K562 (cell line): ENCODE data around the gene THBS2. TPM values are rescaled to one million over a fixed set of nuclear protein-coding genes. Genes with fewer than 3 reads are reported as not detected.

Source experiments
- ATAC-seq: fragments of 200-7000 bp; cut with Tn5 transposase; 3 replicates; pipeline ENCODE4 v1.9.1; 2020; ENCODE audit warnings: moderate library complexity
- BruUV-seq: library from RNA; stranded (reverse); fragments of 400-500 nt; replicated peaks from 2 replicates; lab custom pipeline; 2021; lab: Mats Ljungman, UMichigan
- CTCF ChIA-PET: fragments of 300-600 bp; formaldehyde crosslinking; extraction: SDS; loops from one replicate; lab custom pipeline; 2021; ENCODE audit warnings: low intra/inter-chr PET ratio; lab: Yijun Ruan, JAX
- POLR2A ChIA-PET: fragments of 300-600, 350-650 bp; sonication (Branson Sonifier 250); formaldehyde crosslinking; extraction: SDS; loops from one replicate; lab custom pipeline; 2021; ENCODE audit warnings: antibody characterized with exemption, inconsistent platforms; lab: Yijun Ruan, JAX
- DNase-seq, 4 experiments: peaks; one replicate each; pipeline versions ENCODE4 v3.0.0 to v3.0.0-alpha.2; 2011 to 2018; ENCODE audit warnings: low spot score in 3 of 4, mixed read lengths in 3 of 4; ENCODE audit errors: extremely low read depth in 1 of 4
- FAIRE-seq: peaks from 2 replicates; lab custom pipeline; 2011; peaks lifted over from hg19 to GRCh38; lab: Jason Lieb, UNC
- H2AFZ ChIP-seq: 2 replicates; pipeline ENCODE4 v1.6.0; 2011; ENCODE audit warnings: low read depth, low read length, control low read depth, inconsistent platforms
- H3K27ac ChIP-seq: fragments of 200-600 bp; 3 replicates; pipeline ENCODE4 v1.8.0; 2011; ENCODE audit warnings: low read depth, mild to moderate bottlenecking, control low read depth, inconsistent platforms, low read length, moderate library complexity, mixed read lengths; ENCODE audit errors: extremely low read depth
- H3K27me3 ChIP-seq, 2 experiments: fragments of 300-600 bp in 1 of 2; 2 replicates in 1 of 2; 3 replicates in 1 of 2; pipeline versions ENCODE4 v1.6.0 to v1.8.0; 2011; ENCODE audit warnings: inconsistent platforms in 2 of 2, low read length in 2 of 2, mild to moderate bottlenecking in 1 of 2, mixed read lengths in 1 of 2, moderate library complexity in 1 of 2; ENCODE audit not compliant: control insufficient read depth in 2 of 2, insufficient read depth in 2 of 2
- H3K36me3 ChIP-seq: fragments of 300-600 bp; 3 replicates; pipeline ENCODE4 v1.8.0; 2011; ENCODE audit warnings: mild to moderate bottlenecking, low read length, inconsistent platforms; ENCODE audit not compliant: control insufficient read depth, insufficient read depth
- H3K4me1 ChIP-seq, 2 experiments: fragments of 200-600 bp in 1 of 2; replicated peaks in 1 of 2; 2 replicates in 1 of 2; 3 replicates in 1 of 2; pipeline versions ENCODE4 v1.5.1 to v1.8.0; 2011; ENCODE audit warnings: inconsistent platforms in 2 of 2, low read length in 2 of 2, mild to moderate bottlenecking in 1 of 2, mixed read lengths in 1 of 2, moderate library complexity in 1 of 2; ENCODE audit not compliant: control insufficient read depth in 2 of 2, insufficient read depth in 2 of 2
- H3K4me2 ChIP-seq: 2 replicates; pipeline ENCODE4 v1.6.1; 2011; ENCODE audit warnings: low read length, control low read depth, inconsistent platforms, mixed read lengths; ENCODE audit not compliant: insufficient read depth
- H3K4me3 ChIP-seq: fragments of 200-600 bp; sonication (generic), shearing (Covaris generic); 2 replicates; pipeline ENCODE4 v1.5.1; 2016; ENCODE audit warnings: control low read depth, inconsistent platforms
- H3K79me2 ChIP-seq: fragments of 200-600 bp; 3 replicates; pipeline ENCODE4 v1.8.0; 2011; ENCODE audit warnings: low read length, inconsistent platforms; ENCODE audit not compliant: control insufficient read depth, insufficient read depth
- H3K9ac ChIP-seq, 2 experiments: 2 replicates each; pipeline versions ENCODE4 v1.6.0 to v1.6.1; 2011; ENCODE audit warnings: low read depth in 2 of 2, low read length in 2 of 2, control low read depth in 1 of 2, inconsistent platforms in 1 of 2, mild to moderate bottlenecking in 1 of 2, mixed read lengths in 1 of 2; ENCODE audit not compliant: insufficient read depth in 1 of 2
- H3K9me1 ChIP-seq: one replicate; pipeline ENCODE4 v1.6.0; 2011; ENCODE audit warnings: inconsistent platforms, mild to moderate bottlenecking, low read length, moderate library complexity; ENCODE audit not compliant: control insufficient read depth, insufficient read depth
- H3K9me3 ChIP-seq: replicated peaks from 2 replicates; pipeline ENCODE4 v1.5.1; 2011; ENCODE audit warnings: low read depth, low read length, inconsistent platforms; ENCODE audit not compliant: control insufficient read depth, insufficient read depth
- H4K20me1 ChIP-seq: replicated peaks from 2 replicates; pipeline ENCODE4 v1.6.1; 2011; ENCODE audit warnings: low read length, inconsistent platforms, mixed read lengths; ENCODE audit not compliant: control insufficient read depth, insufficient read depth
- CEBPB ChIP-seq: fragments of 450-650 bp; IDR thresholded peaks from 2 replicates; pipeline ENCODE4 v1.6.1; 2016; ENCODE audit warnings: missing genetic modification characterization, missing compliant biosample characterization
- HDAC2 ChIP-seq: fragments of 450-650 bp; IDR thresholded peaks from 2 replicates; pipeline ENCODE4 v1.6.1; 2016; ENCODE audit warnings: mild to moderate bottlenecking
- MCM3 ChIP-seq: fragments of 450-650 bp; IDR thresholded peaks from 2 replicates; pipeline ENCODE4 v1.6.1; 2016
- MYBL2 ChIP-seq, 2 experiments: fragments of 450-650 bp in 1 of 2; sonication (generic) in 1 of 2; formaldehyde crosslinking in 1 of 2; IDR thresholded peaks; 2 replicates each; pipeline versions ENCODE4 v1.6.1 to v1.8.1; 2017 to 2022; ENCODE audit warnings: borderline replicate concordance in 1 of 2, inconsistent platforms in 1 of 2, low read depth in 1 of 2, mild to moderate bottlenecking in 1 of 2, missing genetic modification reagents in 1 of 2, moderate library complexity in 1 of 2
- NUFIP1 ChIP-seq: fragments of 450-650 bp; IDR thresholded peaks from 2 replicates; pipeline ENCODE4 v1.6.1; 2018; ENCODE audit not compliant: partially characterized antibody
- TFAM ChIP-seq: fragments of 250-450 bp; sonication (Bioruptor Pico); conservative IDR thresholded peaks from 2 replicates; pipeline ENCODE4 v1.5.0; 2021; ENCODE audit warnings: mild to moderate bottlenecking, moderate library complexity
- ZNF512 ChIP-seq: IDR thresholded peaks from 2 replicates; pipeline ENCODE4 v1.6.1; 2016; ENCODE audit warnings: missing genetic modification characterization, missing compliant biosample characterization
- WGBS: fragments of 100-300 bp; shearing (Covaris generic); methylation state at CpG from one replicate; pipeline ENCODE4 v1.1.6; 2016; ENCODE audit warnings: low coverage, mixed read lengths; ENCODE audit not compliant: insufficient coverage; ENCODE audit errors: missing lambda C conversion rate; 5-methylcytosine and 5-hydroxymethylcytosine counted together
- in situ Hi-C: fragments of 300-500 bp; cut with MboI; formaldehyde crosslinking; loops from 4 replicates; pipeline ENCODE4 v1.15.0; 2018; ENCODE audit warnings: inconsistent platforms, mixed read lengths
- intact Hi-C: fragments of 100-400 bp; cut with micrococcal nuclease; formaldehyde crosslinking; loops from 2 replicates; pipeline ENCODE4 v1.14.2; 2022
- polyA plus RNA-seq, 8 experiments: library from polyadenylated mRNA; depleted of rRNA in 4 of 8; stranded (reverse) in 5 of 8; unstranded in 3 of 8; fragments of >200 nt; fragmentation: Nextera tagmentation in 2 of 8; fragmentation: Illumina TruSeq in 1 of 8; extraction: Ambion mirVana in 2 of 8; extraction: Trizol in 1 of 8; gene quantifications; 2 replicates each; pipeline versions ENCODE4 v1.2.1 to v1.2.3, GENCODE V29; 2011 to 2014; ENCODE audit warnings: inconsistent platforms in 1 of 8, missing spikeins in 1 of 8
- total RNA-seq, 7 experiments: library from RNA; depleted of rRNA in 6 of 7; stranded (reverse); fragments of >200 nt in 6 of 7; fragmentation: Illumina TruSeq in 2 of 7; extraction: Trizol in 2 of 7; gene quantifications; 2 replicates each; pipeline versions ENCODE4 v1.2.1 to v1.2.3, GENCODE V29; 2011 to 2021; ENCODE audit warnings: low replicate concordance in 1 of 7
- TF ChIP-seq, protein P1 (sequence below): sonication (generic); formaldehyde crosslinking; IDR thresholded peaks from 2 replicates; pipeline ENCODE4 v1.8.0; 2023; ENCODE audit warnings: mild to moderate bottlenecking, missing genetic modification reagents

The THBS2 gene
- total and polyA plus RNA-seq, 9 of the 15 experiments (the other 6 are each of a cell fraction or from before 2014, with no cell fraction given): 0.03 to 0.11 (median 0.03) TPM; not detected in 6

DNA sequence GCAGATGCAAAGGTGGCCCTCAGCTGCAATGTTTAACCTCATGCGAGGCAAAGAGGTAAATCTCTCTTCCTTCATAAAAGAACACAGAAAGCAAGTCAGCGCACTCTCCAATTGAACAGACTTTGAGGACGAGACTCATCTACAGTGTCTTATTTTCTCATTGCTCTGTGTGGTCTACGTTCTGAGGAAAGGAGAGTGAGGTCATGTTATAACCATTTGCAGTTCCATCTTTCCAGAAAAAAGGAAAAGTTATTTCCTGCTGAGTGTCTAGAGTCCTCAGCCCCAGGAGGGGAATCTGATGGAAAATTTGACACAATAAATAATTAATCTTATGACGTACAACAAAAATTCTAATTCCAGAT, 35.6 kb upstream of the THBS2 start:
- Histone ChIP-seq H3K9me1 (no peaks in the 10 kb centered on the region), H2AFZ (no peak overlapping the region), H3K9me3 (no peaks in the 10 kb centered on the region), H3K4me1 (no peaks in the 10 kb centered on the region), H3K9ac (no peak overlapping the region), H3K36me3 (no peaks in the 10 kb centered on the region), H4K20me1 (no peaks in the 10 kb centered on the region), H3K27ac (no peak overlapping the region), H3K4me3 (no peak overlapping the region), H3K27me3 (peaks cover 16 to 46% of the 10 kb centered on the region in 2 experiments; a peak in 4 of 5 replicates), H3K4me2 (no peak overlapping the region), H3K79me2 (no peaks in the 10 kb centered on the region)
- 2% methylated on average over 5 of the region's 5 CpGs for WGBS
- ChIA-PET POLR2A (no interaction called here), CTCF (no interaction called here)
- ATAC-seq (no peak), FAIRE-seq (no peak), DNase-seq (no peak)
- in situ Hi-C loops (no loop called here), intact Hi-C loops (no loop called here)
- no peak for TF ChIP-seq ZNF512 (tag)
- no peak for TF ChIP-seq TFAM (CRISPR knock-in tag)
- no peak for TF ChIP-seq MCM3
- TF ChIP-seq CEBPB (tag): no peak
- TF ChIP-seq HDAC2: no peak
- TF ChIP-seq NUFIP1: no peak
- no peak for TF ChIP-seq MYBL2 (IDR thresholded peaks at IDR 0.05; ENCODE audit: low read depth)
- no peak for TF ChIP-seq MYBL2 (CRISPR knock-in tag; IDR thresholded peaks at IDR 0.05; ENCODE audit: borderline replicate concordance)
- TF ChIP-seq, protein P1, sequence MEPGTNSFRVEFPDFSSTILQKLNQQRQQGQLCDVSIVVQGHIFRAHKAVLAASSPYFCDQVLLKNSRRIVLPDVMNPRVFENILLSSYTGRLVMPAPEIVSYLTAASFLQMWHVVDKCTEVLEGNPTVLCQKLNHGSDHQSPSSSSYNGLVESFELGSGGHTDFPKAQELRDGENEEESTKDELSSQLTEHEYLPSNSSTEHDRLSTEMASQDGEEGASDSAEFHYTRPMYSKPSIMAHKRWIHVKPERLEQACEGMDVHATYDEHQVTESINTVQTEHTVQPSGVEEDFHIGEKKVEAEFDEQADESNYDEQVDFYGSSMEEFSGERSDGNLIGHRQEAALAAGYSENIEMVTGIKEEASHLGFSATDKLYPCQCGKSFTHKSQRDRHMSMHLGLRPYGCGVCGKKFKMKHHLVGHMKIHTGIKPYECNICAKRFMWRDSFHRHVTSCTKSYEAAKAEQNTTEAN (CRISPR knock-in tag): no peak
- no TSS peak for BruUV-seq
